ENCODE measurements around the gene BCOR. TPM values are rescaled to one million over a fixed set of nuclear protein-coding genes. Genes with fewer than 3 reads are reported as not detected.

BCOR gene
- total RNA-seq, 2 experiments from 2014 or later = 48.0 to 64.3 TPM

DNA sequence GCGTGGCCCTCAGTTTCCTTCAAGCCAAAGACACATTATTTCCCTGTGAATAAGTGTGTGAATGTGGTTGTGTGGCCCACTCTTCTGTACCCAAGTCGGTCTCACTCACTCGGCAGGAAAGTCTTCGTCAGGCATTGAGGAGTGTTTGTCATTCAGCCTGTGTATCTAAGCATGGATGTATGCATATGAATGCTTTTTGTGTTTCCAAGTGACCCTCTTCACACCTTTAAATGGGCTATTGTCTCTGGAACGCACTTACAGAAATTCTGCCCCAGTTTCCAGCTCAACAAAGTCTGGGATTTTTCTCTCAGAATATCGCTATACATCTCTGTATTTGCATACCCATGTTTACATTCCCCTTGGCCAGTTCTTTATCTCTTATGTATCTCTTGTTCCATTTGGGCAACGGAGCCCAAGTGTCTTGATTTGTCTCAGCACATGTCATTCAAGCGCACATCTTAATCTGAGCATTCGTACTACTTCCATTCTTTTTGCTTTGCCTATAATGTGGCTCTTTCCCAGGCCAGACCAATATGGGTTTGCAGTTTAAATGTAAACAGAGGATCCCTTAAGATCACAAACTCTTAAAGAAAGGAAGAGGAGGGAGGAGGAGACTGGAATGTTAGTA is 4.8 kb downstream of the BCOR start:
- ChIA-PET CTCF (ENCODE audit: unreplicated experiment) (no interaction called here), POLR2A (no interaction called here)
- Histone ChIP-seq H4K20me1 (ENCODE audit: insufficient read depth, low read length) (peaks cover 40% of the 10 kb centered on the region), H3K9me3 (ENCODE audit: low read length) (no peaks in the 10 kb centered on the region), H3K36me3 (ENCODE audit: insufficient read depth, low read length) (peaks cover 11% of the 10 kb centered on the region), H3K27ac (ENCODE audit: low read depth, low read length, poor library complexity, severe bottlenecking) (no peak overlapping the region), H3K79me2 (ENCODE audit: insufficient read depth, low read depth, low read length) (peaks cover 82% of the 10 kb centered on the region), H3K4me2 (ENCODE audit: low read length) (peak overlapping the region; percentile 75), H3K4me3 (ENCODE audit: low read depth, low read length, poor library complexity, severe bottlenecking) (peak overlapping the region; percentile 90), H2AFZ (ENCODE audit: low read length) (no peak overlapping the region), H3K9me2 (ENCODE audit: insufficient read depth, low read length) (no peaks in the 10 kb centered on the region), H3K4me1 (ENCODE audit: insufficient read depth, low read length, poor library complexity, severe bottlenecking) (peaks cover 69% of the 10 kb centered on the region)
- no peak for TF ChIP-seq EZH2phosphoT487 (IDR thresholded peaks at IDR 0.05; ENCODE audit: borderline replicate concordance, low read depth, low read length)
- TF ChIP-seq, protein P1, sequence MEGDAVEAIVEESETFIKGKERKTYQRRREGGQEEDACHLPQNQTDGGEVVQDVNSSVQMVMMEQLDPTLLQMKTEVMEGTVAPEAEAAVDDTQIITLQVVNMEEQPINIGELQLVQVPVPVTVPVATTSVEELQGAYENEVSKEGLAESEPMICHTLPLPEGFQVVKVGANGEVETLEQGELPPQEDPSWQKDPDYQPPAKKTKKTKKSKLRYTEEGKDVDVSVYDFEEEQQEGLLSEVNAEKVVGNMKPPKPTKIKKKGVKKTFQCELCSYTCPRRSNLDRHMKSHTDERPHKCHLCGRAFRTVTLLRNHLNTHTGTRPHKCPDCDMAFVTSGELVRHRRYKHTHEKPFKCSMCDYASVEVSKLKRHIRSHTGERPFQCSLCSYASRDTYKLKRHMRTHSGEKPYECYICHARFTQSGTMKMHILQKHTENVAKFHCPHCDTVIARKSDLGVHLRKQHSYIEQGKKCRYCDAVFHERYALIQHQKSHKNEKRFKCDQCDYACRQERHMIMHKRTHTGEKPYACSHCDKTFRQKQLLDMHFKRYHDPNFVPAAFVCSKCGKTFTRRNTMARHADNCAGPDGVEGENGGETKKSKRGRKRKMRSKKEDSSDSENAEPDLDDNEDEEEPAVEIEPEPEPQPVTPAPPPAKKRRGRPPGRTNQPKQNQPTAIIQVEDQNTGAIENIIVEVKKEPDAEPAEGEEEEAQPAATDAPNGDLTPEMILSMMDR (conservative IDR thresholded peaks at IDR 0.05; ENCODE audit: low read length) = no peak
- TSS peak; percentile 45 for BruUV-seq (replicated peaks)
- DNase-seq (ENCODE audit: low spot score) = no peak
- intact Hi-C loops (cut with micrococcal nuclease; ENCODE audit: unreplicated experiment) = loop anchor here (10.0 kb wide), 1 partner anchor 138 kb away; no protein-coding TSS in a partner anchor

DNA sequence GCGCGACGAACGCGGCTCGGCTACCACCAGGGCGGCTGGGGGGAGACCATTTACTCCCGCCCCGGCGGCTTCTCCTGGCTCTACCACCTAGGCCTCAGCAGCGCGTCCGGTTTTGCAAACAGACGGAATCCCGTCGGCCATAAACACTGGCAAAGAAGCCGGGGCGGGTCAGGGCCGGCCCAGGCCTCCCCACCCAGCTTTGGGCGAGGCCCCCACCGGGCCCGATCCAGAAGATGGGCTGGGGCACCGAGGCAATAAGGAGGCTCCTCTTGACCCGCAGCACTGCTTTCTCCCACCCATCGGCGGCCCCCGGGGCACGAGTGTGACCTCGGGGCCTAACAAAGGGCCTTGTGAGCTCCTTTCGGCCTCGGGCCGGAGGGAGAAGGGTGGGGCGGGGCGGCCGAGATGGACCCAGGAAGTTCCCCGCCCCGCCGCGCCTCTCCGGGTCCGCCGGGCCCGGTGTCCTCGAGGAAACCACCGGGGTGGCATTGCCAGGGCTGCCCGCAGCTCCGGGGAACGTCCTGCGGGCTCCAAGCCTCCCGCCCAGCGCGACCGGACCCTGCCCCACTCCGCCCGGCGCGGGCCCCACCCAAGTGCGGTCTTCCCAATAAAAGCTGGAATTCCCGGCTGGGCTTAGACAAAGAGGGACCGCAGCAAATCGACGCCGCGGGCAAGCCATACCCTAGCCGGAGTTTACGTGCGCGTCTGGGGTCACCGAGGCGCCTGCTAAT is 5.9 kb downstream of the BCOR start:
- H4K20me1 ChIP-seq (ENCODE audit: insufficient read depth, low read length) = peaks cover 43% of the 10 kb centered on the region
- intact Hi-C loops (cut with micrococcal nuclease; ENCODE audit: unreplicated experiment) = loop anchor here (2.0 to 10.0 kb wide), 2 partner anchors 77 to 137 kb away; no protein-coding TSS in a partner anchor
- peak overlapping the region; percentile 75 for H3K4me2 ChIP-seq (ENCODE audit: low read length)
- no peak overlapping the region for H3K27ac ChIP-seq (ENCODE audit: low read depth, low read length, poor library complexity, severe bottlenecking)
- ChIA-PET CTCF (ENCODE audit: unreplicated experiment) (no interaction called here), POLR2A (no interaction called here)
- peaks cover 12% of the 10 kb centered on the region for H3K36me3 ChIP-seq (ENCODE audit: insufficient read depth, low read length)
- no peaks in the 10 kb centered on the region for H3K9me2 ChIP-seq (ENCODE audit: insufficient read depth, low read length)
- H3K9me3 ChIP-seq (ENCODE audit: low read length) = no peaks in the 10 kb centered on the region
- TF ChIP-seq, protein P1 (conservative IDR thresholded peaks at IDR 0.05; ENCODE audit: low read length) = no peak
- no peak for DNase-seq (ENCODE audit: low spot score)
- no TSS peak for BruUV-seq (replicated peaks)
- H2AFZ ChIP-seq (ENCODE audit: low read length) = no peak overlapping the region
- peaks cover 73% of the 10 kb centered on the region for H3K4me1 ChIP-seq (ENCODE audit: insufficient read depth, low read length, poor library complexity, severe bottlenecking)
- peak overlapping the region; percentile 63 for H3K4me3 ChIP-seq (ENCODE audit: low read depth, low read length, poor library complexity, severe bottlenecking)
- H3K79me2 ChIP-seq (ENCODE audit: insufficient read depth, low read depth, low read length) = peaks cover 93% of the 10 kb centered on the region

DNA sequence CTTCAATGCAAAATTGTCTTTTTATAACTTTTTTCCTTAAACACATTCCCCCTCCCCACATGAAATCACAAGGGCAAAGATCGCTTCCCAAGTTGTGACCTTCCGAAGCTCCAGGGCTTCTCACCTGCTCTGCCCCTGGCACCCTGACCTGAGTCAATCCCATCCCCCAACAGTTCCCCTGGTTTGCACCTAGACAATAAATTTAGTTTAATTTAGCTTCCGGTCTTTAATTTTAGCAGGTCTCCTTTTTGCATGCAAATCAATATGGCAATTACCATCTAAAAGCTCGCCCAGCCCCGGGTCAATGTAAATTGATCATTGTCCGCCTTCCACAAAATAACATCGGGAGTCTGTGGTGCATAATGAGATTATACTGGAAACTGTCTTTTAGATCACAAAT is 6.8 kb downstream of the BCOR start:
- Histone ChIP-seq H3K4me2 (ENCODE audit: low read length) (peak overlapping the region; percentile 75), H4K20me1 (ENCODE audit: insufficient read depth, low read length) (peaks cover 43% of the 10 kb centered on the region)
- CTCF ChIA-PET (ENCODE audit: unreplicated experiment) = no interaction called here

More for the DNA sequence above, 6.8 kb downstream of the BCOR start:
- POLR2A ChIA-PET = no interaction called here
- Histone ChIP-seq H3K36me3 (ENCODE audit: insufficient read depth, low read length) (peaks cover 21% of the 10 kb centered on the region), H3K4me3 (ENCODE audit: low read depth, low read length, poor library complexity, severe bottlenecking) (peak overlapping the region; percentile 63), H2AFZ (ENCODE audit: low read length) (no peak overlapping the region), H3K79me2 (ENCODE audit: insufficient read depth, low read depth, low read length) (peaks cover 98% of the 10 kb centered on the region), H3K9me2 (ENCODE audit: insufficient read depth, low read length) (no peaks in the 10 kb centered on the region), H3K27ac (ENCODE audit: low read depth, low read length, poor library complexity, severe bottlenecking) (no peak overlapping the region), H3K9me3 (ENCODE audit: low read length) (no peaks in the 10 kb centered on the region), H3K4me1 (ENCODE audit: insufficient read depth, low read length, poor library complexity, severe bottlenecking) (peaks cover 82% of the 10 kb centered on the region)
- intact Hi-C loops (cut with micrococcal nuclease; ENCODE audit: unreplicated experiment) = loop anchor here (2.0 to 10.0 kb wide), 2 partner anchors 76 to 136 kb away; no protein-coding TSS in a partner anchor
- BruUV-seq (replicated peaks) = no TSS peak
- no peak for DNase-seq (ENCODE audit: low spot score)
- TF ChIP-seq, protein P1 (conservative IDR thresholded peaks at IDR 0.05; ENCODE audit: low read length) = no peak
- TF ChIP-seq EZH2phosphoT487 (IDR thresholded peaks at IDR 0.05; ENCODE audit: borderline replicate concordance, low read depth, low read length) = no peak
